Ectodermal cell (in vitro differentiated cells): Measurements from ENCODE around the gene RPL41.
"Not testable (repeated sequence)": the region's sequence is repeated elsewhere in the genome, so short reads cannot be mapped to it uniquely, and the experiment has no call there.

Experiments
- H3K27ac ChIP-seq: 2 replicates; pipeline ENCODE4 v1.7.0; 2013; ENCODE audit warnings: mild to moderate bottlenecking, low read depth, low read length; ENCODE audit not compliant: insufficient read depth, poor library complexity, severe bottlenecking
- H3K27me3 ChIP-seq: 2 replicates; pipeline ENCODE4 v1.7.0; 2013; ENCODE audit warnings: mild to moderate bottlenecking, low read length; ENCODE audit not compliant: insufficient read depth, control insufficient read depth, poor library complexity, severe bottlenecking
- H3K36me3 ChIP-seq: one replicate; pipeline ENCODE4 v1.7.0; 2013; ENCODE audit warnings: low read length; ENCODE audit not compliant: control insufficient read depth, insufficient read depth
- H3K4me1 ChIP-seq: one replicate; pipeline ENCODE4 v1.7.0; 2013; ENCODE audit warnings: low read length; ENCODE audit not compliant: control insufficient read depth, insufficient read depth
- H3K4me3 ChIP-seq: 2 replicates; pipeline ENCODE4 v1.7.0; 2013; ENCODE audit warnings: low read depth, low read length, control low read depth; ENCODE audit not compliant: insufficient read depth
- H3K9me3 ChIP-seq: 2 replicates; pipeline ENCODE4 v1.7.0; 2013; ENCODE audit warnings: mild to moderate bottlenecking, low read length, moderate library complexity; ENCODE audit not compliant: control insufficient read depth
- WGBS, 2 experiments: methylation state at CpG; one replicate each; pipeline ENCODE4 v1.1.7; 2013; ENCODE audit warnings: missing lambda C conversion rate in 2 of 2; 5-methylcytosine and 5-hydroxymethylcytosine counted together

RPL41 gene

GRCh38 chr12:56153678-56154065 is 37.2 kb downstream of the RPL41 start:
- peaks cover 23% of the 10 kb centered on the region for H3K4me1 ChIP-seq
- H3K4me3 ChIP-seq = peak overlapping the region; percentile 68
- no peak overlapping the region for H3K27ac ChIP-seq
- no peaks in the 10 kb centered on the region for H3K27me3 ChIP-seq
- peaks cover 11% of the 10 kb centered on the region for H3K36me3 ChIP-seq
- H3K9me3 ChIP-seq = no peaks in the 10 kb centered on the region
- WGBS, 2 experiments = 83 to 88% methylated on average over 5 of the region's 5 CpGs

DNA sequence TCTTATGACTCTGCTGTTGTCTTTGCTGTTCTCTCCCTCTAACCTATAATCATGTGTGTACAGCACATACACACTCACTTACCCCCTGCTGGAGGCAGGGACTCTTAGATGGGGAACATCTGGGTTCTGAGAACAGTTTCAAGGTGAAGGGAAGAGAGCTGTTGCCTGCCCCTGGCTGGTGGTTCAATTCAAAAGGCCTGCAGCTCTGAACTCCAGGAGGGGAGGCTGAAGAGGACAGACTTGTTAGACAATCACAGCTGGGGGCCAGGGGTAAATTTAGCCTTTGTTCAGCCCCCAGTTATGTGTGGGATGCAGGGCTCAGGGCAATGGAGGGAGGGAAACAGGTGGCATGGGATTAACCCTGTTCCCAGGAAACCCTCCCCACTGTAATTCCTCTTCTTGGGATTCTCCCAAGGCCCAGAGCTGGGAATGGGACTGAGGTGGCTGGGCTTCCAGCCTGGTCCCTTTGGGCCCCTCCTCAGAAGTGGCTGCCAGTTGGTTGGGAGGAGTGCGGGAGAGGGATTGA is 37.9 kb downstream of the RPL41 start:
- Histone ChIP-seq H3K4me3 (no peak overlapping the region), H3K27ac (no peak overlapping the region), H3K4me1 (peaks cover 23% of the 10 kb centered on the region), H3K36me3 (peaks cover 11% of the 10 kb centered on the region), H3K27me3 (no peaks in the 10 kb centered on the region), H3K9me3 (no peaks in the 10 kb centered on the region)
- WGBS, 2 experiments = 100% methylated on average over 1 of the region's 1 CpG; no CpG with 5 or more reads in 1 of the 2 experiments

DNA sequence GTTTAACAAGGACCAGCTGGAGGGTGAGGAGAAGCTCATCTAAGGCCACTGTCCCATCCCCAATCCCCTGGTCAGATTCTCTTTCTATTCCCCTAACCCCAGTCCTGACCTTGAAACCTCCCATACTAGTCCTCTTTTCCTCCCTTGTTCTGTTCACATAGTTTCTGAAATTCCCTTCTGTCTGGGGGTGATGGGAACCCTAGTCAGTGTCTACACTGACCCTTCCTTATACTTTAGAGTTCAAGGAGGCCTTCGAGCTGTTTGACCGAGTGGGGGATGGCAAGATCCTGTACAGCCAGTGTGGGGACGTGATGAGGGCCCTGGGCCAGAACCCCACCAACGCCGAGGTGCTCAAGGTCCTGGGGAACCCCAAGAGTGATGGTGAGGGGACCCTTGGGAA is 38.4 kb downstream of the RPL41 start:
- Histone ChIP-seq H3K27ac (no peak overlapping the region), H3K27me3 (no peaks in the 10 kb centered on the region), H3K36me3 (peaks cover 13% of the 10 kb centered on the region), H3K4me1 (peaks cover 25% of the 10 kb centered on the region), H3K4me3 (no peak overlapping the region), H3K9me3 (no peaks in the 10 kb centered on the region)
- WGBS, 2 experiments = 95% methylated on average over 5 of the region's 5 CpGs

- 93 to 95% methylated on average over 11 of the region's 11 CpGs for WGBS, 2 experiments
- H3K27ac ChIP-seq = no peak overlapping the region
- H3K36me3 ChIP-seq = peaks cover 19% of the 10 kb centered on the region
- H3K4me1 ChIP-seq = peaks cover 30% of the 10 kb centered on the region
- H3K9me3 ChIP-seq = no peaks in the 10 kb centered on the region
- no peaks in the 10 kb centered on the region for H3K27me3 ChIP-seq
- no peak overlapping the region for H3K4me3 ChIP-seq
These were observed 38.9 kb downstream of the RPL41 start for GRCh38 chr12:56155256-56155845.

GRCh38 chr12:56156464-56157200 is 40.2 kb downstream of the RPL41 start:
- not testable (repeated sequence) for H3K27me3 ChIP-seq, H3K9me3 ChIP-seq
- WGBS, 2 experiments = 92 to 94% methylated on average over 21 of the region's 21 CpGs
- Histone ChIP-seq H3K36me3 (peaks cover 24% of the 10 kb centered on the region), H3K4me3 (peak overlapping the region; percentile 70), H3K27ac (peak overlapping the region; percentile 98), H3K4me1 (peaks cover 39% of the 10 kb centered on the region)

DNA sequence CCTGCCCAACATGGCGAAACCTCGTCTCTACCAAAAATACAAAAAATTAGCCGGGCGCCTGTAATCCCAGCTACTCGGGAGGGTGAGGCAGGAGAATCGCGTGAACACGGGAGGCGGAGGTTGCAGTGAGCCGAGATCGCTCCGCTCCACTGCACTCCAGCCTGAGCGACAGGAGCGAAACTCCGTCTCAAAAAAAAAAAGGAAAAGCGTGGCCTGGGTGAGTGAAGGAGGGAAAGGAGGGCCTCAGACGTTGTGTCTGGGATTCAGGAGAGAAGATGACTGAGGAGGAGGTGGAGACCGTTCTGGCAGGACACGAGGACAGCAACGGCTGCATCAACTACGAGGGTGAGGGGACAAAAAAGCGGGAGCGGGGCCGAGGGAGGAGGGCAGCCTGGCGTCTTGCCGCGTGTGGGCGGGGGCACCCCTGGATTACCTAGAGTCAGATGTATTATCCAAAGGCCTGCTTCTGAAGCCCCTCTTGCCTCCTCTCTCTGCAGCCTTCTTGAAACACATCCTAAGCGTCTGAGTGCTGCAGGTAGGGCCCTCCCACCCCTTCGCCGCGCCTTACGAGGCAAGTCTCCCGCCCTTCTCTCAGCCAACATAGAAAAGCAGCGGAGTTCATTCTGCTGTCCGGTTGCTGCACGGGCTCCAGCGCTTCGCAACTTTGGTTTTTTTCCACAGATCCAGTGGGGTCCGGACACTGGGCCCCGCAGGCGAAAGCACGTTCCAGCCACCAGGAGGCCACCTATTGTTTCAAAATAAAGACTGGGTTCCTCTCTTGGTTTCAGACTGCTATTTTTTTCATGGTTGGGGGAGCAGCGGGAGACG is 41.0 kb downstream of the RPL41 start:
- WGBS, 2 experiments = 18% methylated on average over 45 of the region's 45 CpGs
- peaks cover 30% of the 10 kb centered on the region for H3K36me3 ChIP-seq

DNA sequence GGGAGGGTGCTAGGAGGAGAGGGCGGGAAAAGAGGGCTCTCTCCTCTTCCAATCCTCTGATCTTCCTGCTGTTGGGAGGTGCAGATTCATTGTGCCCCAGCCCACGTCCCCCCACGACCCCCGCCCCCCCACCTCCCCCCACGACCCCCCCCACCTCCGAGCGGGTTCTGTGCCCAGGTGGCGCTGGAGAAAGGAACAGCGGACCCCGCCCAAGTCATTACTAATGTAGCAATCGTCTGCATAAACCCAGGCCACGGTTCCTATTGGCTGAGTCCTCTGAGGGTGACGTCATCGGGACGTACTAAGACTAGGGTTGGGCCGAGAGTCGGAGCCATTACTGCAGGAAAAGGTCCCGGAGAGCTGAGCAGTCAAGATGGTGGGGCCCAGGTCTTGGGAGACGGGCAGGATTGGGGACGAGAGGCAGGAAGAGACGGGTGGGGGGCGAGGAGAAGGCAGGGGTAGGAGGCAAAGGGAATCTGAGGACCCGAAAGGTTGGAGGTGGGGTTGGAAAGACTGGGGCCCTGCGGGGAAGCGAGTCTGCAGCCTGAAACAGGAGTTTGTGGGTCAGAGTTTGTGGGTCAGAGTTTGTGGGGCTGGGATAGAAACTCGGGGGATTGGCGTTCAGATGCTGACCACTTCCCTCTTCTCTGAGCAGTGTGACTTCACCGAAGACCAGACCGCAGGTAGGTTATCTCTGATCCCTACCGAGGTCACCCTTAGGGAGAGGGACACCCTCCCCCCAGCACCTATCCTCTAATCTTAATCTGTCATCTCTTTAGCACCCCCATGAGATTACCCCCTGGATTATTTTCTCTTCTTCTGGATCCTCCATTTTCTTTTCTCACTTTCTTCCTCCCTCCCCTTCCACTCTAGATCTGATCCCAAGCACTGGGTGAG is 41.8 kb downstream of the RPL41 start, which contains the start of gene MYL6:
Gene MYL6 (plus strand): TSS at position 331 of the 897 bp plus-strand sequence. CDS start 43 bp downstream, at position 374.
- no peaks in the 10 kb centered on the region for H3K27me3 ChIP-seq
- H3K4me1 ChIP-seq = peaks cover 47% of the 10 kb centered on the region
- H3K4me3 ChIP-seq = peak within 1 kb of the TSS; percentile 70
- no peaks in the 10 kb centered on the region for H3K9me3 ChIP-seq
- H3K27ac ChIP-seq = peak within 1 kb of the TSS; percentile 98
- WGBS, 2 experiments = 0% methylated on average over 25 of the region's 30 CpGs
- peaks cover 33% of the 10 kb centered on the region for H3K36me3 ChIP-seq

More for the DNA sequence above, 41.0 kb downstream of the RPL41 start:
- Histone ChIP-seq H3K27ac (peak overlapping the region; percentile 98), H3K4me3 (peak overlapping the region; percentile 70), H3K9me3 (no peaks in the 10 kb centered on the region), H3K4me1 (peaks cover 47% of the 10 kb centered on the region), H3K27me3 (no peaks in the 10 kb centered on the region)

DNA sequence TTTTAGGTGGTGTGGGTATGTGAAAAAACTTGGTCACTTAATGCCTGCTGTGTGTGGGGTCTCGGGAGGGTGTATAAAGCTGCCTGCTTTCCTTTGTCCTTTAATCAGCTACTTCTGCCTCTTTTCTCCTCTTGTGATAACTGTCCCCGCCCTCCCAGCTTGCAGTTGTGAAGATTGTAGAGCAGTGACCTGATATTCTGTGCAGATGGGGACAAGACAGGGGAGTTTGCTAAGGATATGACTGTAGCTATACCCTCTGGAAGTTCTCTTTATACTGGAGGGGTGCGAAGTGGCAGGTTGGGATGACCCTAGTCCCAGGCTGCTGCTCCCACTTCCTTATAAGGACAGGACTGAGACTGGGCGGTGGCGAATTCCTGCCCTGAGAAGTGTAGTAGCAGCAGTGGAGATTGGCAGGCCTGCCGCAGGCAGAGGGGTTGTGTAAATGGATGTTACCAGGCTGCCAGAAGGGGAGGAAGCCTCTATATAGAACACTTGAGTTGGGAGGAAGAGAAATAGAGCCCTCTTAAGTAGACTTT is 42.6 kb downstream of the RPL41 start:
- Histone ChIP-seq H3K4me1 (peaks cover 43% of the 10 kb centered on the region), H3K4me3 (peak overlapping the region; percentile 70), H3K36me3 (peaks cover 34% of the 10 kb centered on the region), H3K27me3 (no peaks in the 10 kb centered on the region), H3K27ac (peak overlapping the region; percentile 89), H3K9me3 (no peaks in the 10 kb centered on the region)
- 2 to 3% methylated on average over 5 to 6 of the region's 6 CpGs for WGBS, 2 experiments

GRCh38 chr12:56159482-56160192 is 43.2 kb downstream of the RPL41 start:
- peaks cover 40% of the 10 kb centered on the region for H3K36me3 ChIP-seq
- WGBS, 2 experiments = 74 to 80% methylated on average over 8 of the region's 8 CpGs
- peaks cover 38% of the 10 kb centered on the region for H3K4me1 ChIP-seq
- H3K4me3 ChIP-seq = peak overlapping the region; percentile 70
- H3K27me3 ChIP-seq = no peaks in the 10 kb centered on the region
- peak overlapping the region; percentile 62 for H3K27ac ChIP-seq
- no peaks in the 10 kb centered on the region for H3K9me3 ChIP-seq
